Panc1 (cell line): ENCODE results near the gene SLC16A11. TPM values are rescaled to one million over a fixed set of nuclear protein-coding genes. Genes with fewer than 3 reads are reported as not detected.

Experiments used
- ATAC-seq: fragments of 200-7000 bp; cut with Tn5 transposase; 2 replicates; pipeline ENCODE4 v1.9.1; 2020; ENCODE audit warnings: mild to moderate bottlenecking, moderate library complexity
- BruUV-seq: library from RNA; stranded (reverse); fragments of 400-500 nt; replicated peaks from 2 replicates; lab custom pipeline; 2021; lab: Mats Ljungman, UMichigan
- CTCF ChIA-PET: fragments of 300-600 bp; sonication (Branson Sonifier 250); formaldehyde crosslinking; loops from one replicate; lab custom pipeline; 2022; ENCODE audit warnings: antibody characterized with exemption; lab: Charles Lee
- POLR2A ChIA-PET: fragments of 300-600 bp; sonication (Branson Sonifier 250); formaldehyde crosslinking; loops from one replicate; lab custom pipeline; 2022; ENCODE audit warnings: antibody characterized with exemption; lab: Charles Lee
- DNase-seq: peaks from one replicate; pipeline ENCODE4 v3.0.0-alpha.2; 2010; ENCODE audit warnings: low read depth, low spot score
- H3K27ac ChIP-seq: 2 replicates; pipeline ENCODE4 v1.5.1; 2011; ENCODE audit warnings: mild to moderate bottlenecking, low read length, inconsistent platforms
- H3K27me3 ChIP-seq: fragments of 200-500 bp; sonication (Bioruptor generic); 2 replicates; pipeline ENCODE4 v1.6.0; 2014; ENCODE audit warnings: low read length, inconsistent platforms; ENCODE audit not compliant: control insufficient read depth, insufficient read depth
- H3K36me3 ChIP-seq: fragments of 200-500 bp; sonication (Bioruptor generic); 2 replicates; pipeline ENCODE4 v1.5.1; 2014; ENCODE audit warnings: inconsistent platforms, mild to moderate bottlenecking, low read length, moderate library complexity; ENCODE audit not compliant: control insufficient read depth, insufficient read depth
- H3K4me1 ChIP-seq: 2 replicates; pipeline ENCODE4 v1.5.1; 2011; ENCODE audit warnings: inconsistent platforms, mild to moderate bottlenecking, low read length, moderate library complexity; ENCODE audit not compliant: control insufficient read depth, insufficient read depth
- H3K4me3 ChIP-seq, 2 experiments: 2 replicates each; pipeline ENCODE4 v1.5.1; 2011 to 2012; ENCODE audit warnings: low read depth in 2 of 2, low read length in 2 of 2, mild to moderate bottlenecking in 2 of 2, inconsistent platforms in 1 of 2, moderate library complexity in 1 of 2
- H3K9me3 ChIP-seq: fragments of 200-500 bp; sonication (Bioruptor generic); 2 replicates; pipeline ENCODE4 v1.5.1; 2014; ENCODE audit warnings: low read depth, mild to moderate bottlenecking, inconsistent platforms, low read length, moderate library complexity; ENCODE audit not compliant: control insufficient read depth, insufficient read depth
- CTCF ChIP-seq: fragments of 450-650 bp; IDR thresholded peaks from 2 replicates; pipeline ENCODE4 v1.5.1; 2017; ENCODE audit warnings: mild to moderate bottlenecking
- POLR2AphosphoS5 ChIP-seq: IDR thresholded peaks from 2 replicates; pipeline ENCODE4 v1.6.1; 2012; ENCODE audit warnings: mild to moderate bottlenecking, low read depth, low read length, moderate library complexity
- SIN3A ChIP-seq: IDR thresholded peaks from 2 replicates; pipeline ENCODE4 v1.6.1; 2012; ENCODE audit warnings: low read depth, mild to moderate bottlenecking, low read length, moderate library complexity, borderline replicate concordance; ENCODE audit not compliant: insufficient read depth
- TCF7L2 ChIP-seq: IDR thresholded peaks from 2 replicates; pipeline ENCODE4 v1.6.1; 2011; ENCODE audit warnings: mild to moderate bottlenecking, low read depth, low read length, inconsistent platforms
- in situ Hi-C: cut with HindIII; loops from 2 replicates; pipeline ENCODE4 v1.10.0; 2016; ENCODE audit warnings: low sequenced_read_pairs, low pct_unique_long_range_greater_than_20kb
- intact Hi-C: fragments of 100-400 bp; cut with micrococcal nuclease; formaldehyde crosslinking; loops from one replicate; pipeline ENCODE4 v1.10.0; 2022; ENCODE audit not compliant: unreplicated experiment
- total RNA-seq: library from RNA; stranded (reverse); gene quantifications from one replicate; pipeline ENCODE4 v1.2.1, GENCODE V29; 2021; ENCODE audit not compliant: unreplicated experiment
- TF ChIP-seq, protein P1 (sequence below), 2 experiments: IDR thresholded peaks; 2 replicates each; pipeline ENCODE4 v1.6.1; 2011 to 2012; ENCODE audit warnings: low read depth in 2 of 2, control low read depth in 1 of 2, low read length in 1 of 2, mild to moderate bottlenecking in 1 of 2, moderate library complexity in 1 of 2; ENCODE audit not compliant: insufficient read depth in 1 of 2

The SLC16A11 gene
- total RNA-seq, 1 experiment from 2014 or later = not detected

- CTCF ChIA-PET = no interaction called here
Measured at GRCh38 chr17:7078711-7079110, 34.8 kb upstream of the SLC16A11 start.

DNA sequence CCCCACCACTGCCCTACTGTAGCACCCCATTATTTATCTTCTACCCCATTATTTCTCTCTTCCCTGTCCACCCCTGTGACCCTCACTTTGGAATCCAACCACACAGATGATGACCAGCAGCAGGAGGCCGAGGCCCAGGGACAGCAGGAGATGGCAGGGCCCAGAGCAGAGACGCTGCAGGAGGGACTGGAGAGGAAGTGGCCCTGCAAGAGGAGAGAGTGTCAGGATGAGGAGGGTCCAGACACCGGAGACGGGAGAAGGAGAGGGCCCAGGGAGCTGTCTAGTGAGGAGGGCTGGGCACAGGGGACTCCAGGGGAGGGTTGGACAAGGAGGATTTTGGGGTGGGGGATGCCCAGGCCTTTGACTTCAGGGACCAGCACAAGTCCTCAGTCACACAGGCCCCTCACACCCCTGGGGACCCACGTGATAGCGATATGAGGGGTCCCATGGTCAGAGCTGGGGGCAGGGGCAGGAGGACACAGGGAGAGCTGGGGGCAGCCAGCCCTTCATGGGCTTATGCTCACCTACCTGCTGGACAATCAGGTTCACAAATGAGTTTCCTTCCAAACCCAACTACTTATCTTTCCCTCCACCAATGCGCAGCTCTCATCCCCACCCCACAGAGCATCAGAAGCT lies 34.1 kb upstream of the SLC16A11 start:
- CTCF ChIA-PET = no interaction called here
- no peak for ATAC-seq
- BruUV-seq = no TSS peak

More at GRCh38 chr17:7078711-7079110, 34.8 kb upstream of the SLC16A11 start:
- ATAC-seq (no peak), DNase-seq (no peak)
- Histone ChIP-seq H3K4me1 (no peaks in the 10 kb centered on the region), H3K27me3 (no peaks in the 10 kb centered on the region), H3K4me3 (no peak overlapping the region), H3K36me3 (no peaks in the 10 kb centered on the region), H3K27ac (no peak overlapping the region), H3K9me3 (no peaks in the 10 kb centered on the region)
- in situ Hi-C loops = no loop called here
- TF ChIP-seq POLR2AphosphoS5 = no peak
- TF ChIP-seq CTCF = no peak
- TF ChIP-seq, protein P1, sequence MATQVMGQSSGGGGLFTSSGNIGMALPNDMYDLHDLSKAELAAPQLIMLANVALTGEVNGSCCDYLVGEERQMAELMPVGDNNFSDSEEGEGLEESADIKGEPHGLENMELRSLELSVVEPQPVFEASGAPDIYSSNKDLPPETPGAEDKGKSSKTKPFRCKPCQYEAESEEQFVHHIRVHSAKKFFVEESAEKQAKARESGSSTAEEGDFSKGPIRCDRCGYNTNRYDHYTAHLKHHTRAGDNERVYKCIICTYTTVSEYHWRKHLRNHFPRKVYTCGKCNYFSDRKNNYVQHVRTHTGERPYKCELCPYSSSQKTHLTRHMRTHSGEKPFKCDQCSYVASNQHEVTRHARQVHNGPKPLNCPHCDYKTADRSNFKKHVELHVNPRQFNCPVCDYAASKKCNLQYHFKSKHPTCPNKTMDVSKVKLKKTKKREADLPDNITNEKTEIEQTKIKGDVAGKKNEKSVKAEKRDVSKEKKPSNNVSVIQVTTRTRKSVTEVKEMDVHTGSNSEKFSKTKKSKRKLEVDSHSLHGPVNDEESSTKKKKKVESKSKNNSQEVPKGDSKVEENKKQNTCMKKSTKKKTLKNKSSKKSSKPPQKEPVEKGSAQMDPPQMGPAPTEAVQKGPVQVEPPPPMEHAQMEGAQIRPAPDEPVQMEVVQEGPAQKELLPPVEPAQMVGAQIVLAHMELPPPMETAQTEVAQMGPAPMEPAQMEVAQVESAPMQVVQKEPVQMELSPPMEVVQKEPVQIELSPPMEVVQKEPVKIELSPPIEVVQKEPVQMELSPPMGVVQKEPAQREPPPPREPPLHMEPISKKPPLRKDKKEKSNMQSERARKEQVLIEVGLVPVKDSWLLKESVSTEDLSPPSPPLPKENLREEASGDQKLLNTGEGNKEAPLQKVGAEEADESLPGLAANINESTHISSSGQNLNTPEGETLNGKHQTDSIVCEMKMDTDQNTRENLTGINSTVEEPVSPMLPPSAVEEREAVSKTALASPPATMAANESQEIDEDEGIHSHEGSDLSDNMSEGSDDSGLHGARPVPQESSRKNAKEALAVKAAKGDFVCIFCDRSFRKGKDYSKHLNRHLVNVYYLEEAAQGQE (IDR thresholded peaks at IDR 0.05; ENCODE audit: insufficient read depth in 1 of 2, low read depth in 2 of 2, low read length in 1 of 2) = no peak
- no peak for TF ChIP-seq SIN3A
- TF ChIP-seq TCF7L2 = no peak
- BruUV-seq = no TSS peak
- intact Hi-C loops = no loop called here
- POLR2A ChIA-PET = interaction anchor here (0.6 kb wide), 1 partner anchor 9 kb away, joined by 3 read pairs; no protein-coding TSS in a partner anchor

More for the DNA sequence above, 34.1 kb upstream of the SLC16A11 start:
- in situ Hi-C loops (no loop called here), intact Hi-C loops (no loop called here)
- Histone ChIP-seq H3K27ac (no peak overlapping the region), H3K9me3 (no peaks in the 10 kb centered on the region), H3K4me3 (no peak overlapping the region), H3K36me3 (no peaks in the 10 kb centered on the region), H3K27me3 (no peaks in the 10 kb centered on the region), H3K4me1 (no peaks in the 10 kb centered on the region)
- no peak for DNase-seq
- no peak for TF ChIP-seq CTCF
- no peak for TF ChIP-seq SIN3A
- no peak for TF ChIP-seq POLR2AphosphoS5
- TF ChIP-seq, protein P1 (IDR thresholded peaks at IDR 0.05; ENCODE audit: insufficient read depth in 1 of 2, low read depth in 2 of 2, low read length in 1 of 2) = no peak
- no peak for TF ChIP-seq TCF7L2
- POLR2A ChIA-PET = interaction anchor here (0.6 kb wide), 1 partner anchor 10 kb away, joined by 4 read pairs; no protein-coding TSS in a partner anchor
